Glomerular visceral epithelial cell (primary cell): ENCODE measurements around the gene TADA3.

Experiments
- DNase-seq: peaks from one replicate; pipeline ENCODE4 v3.0.0-alpha.2; 2016; ENCODE audit errors: extremely low spot score

Gene TADA3

DNA sequence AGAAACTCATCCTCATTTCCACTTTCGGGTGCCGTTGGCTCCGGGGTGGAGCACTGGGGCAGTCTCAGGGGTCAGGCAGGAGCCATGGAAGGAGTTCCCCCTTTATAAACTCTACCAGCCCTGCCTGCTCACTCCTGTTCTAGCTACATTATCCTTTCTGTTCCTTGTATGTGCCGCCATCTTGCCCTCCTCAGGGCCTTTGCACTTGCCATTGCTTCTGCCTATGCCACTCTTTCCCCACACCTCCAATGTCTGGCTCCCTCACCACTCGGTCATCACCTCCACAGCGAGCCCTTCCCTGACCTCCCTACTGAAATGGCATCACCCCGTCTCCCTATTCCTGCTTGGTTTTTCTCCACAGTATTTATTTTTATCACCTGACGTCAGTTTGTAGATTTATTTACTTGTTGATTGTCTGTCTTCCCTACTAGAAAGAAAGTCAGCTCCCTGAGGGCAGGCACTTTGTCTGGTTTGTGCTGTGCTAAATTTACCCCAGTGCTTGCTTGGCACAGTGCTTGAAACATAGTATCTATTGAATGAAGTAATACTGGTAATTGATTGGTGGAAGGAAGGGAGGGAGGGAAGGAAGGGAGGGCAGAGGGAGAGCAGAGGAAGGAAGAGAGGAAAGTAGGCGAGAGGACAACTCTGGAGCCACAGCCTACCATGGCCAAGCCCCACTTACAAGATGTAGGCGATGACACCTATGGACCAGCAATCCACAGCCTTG, 31.3 kb downstream of the TADA3 start:
- DNase-seq, result no peak

DNA sequence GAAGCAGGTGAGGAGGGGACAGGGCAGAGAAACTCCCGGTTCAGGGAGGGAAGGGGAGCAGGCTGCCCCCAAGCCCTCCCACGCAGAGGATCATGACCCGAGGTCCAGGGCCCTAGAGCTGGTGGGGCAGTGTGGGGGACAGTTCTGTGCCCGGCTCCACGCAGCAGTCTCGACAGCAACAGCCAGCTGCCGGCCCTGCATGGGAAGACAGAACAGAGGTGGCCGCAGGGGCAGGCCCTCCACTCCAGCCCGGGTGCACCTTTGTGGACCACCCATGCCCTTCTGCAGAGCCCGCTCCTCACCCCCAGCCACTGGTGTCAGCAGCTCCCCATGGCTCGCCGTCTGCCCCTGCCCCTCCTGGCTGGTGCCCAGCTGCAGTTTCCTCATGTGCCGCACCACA, 34.8 kb downstream of the TADA3 start:
- DNase-seq, result no peak

DNA sequence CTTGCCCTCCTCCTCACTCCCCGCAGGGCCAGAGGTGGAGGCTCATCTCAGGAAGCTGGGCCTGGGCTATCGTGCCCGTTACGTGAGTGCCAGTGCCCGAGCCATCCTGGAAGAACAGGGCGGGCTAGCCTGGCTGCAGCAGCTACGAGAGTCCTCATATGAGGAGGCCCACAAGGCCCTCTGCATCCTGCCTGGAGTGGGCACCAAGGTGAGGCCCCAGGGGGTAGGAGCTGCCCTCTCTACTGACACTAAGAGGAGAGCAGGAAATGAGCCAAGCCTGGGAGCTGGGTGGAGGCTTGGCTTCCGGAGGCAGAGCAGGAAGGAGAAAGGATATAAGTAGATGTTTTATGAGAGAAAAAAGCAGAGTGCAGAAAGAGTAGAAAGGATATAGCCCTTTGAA, 37.6 kb downstream of the TADA3 start:
- no peak for DNase-seq

DNA sequence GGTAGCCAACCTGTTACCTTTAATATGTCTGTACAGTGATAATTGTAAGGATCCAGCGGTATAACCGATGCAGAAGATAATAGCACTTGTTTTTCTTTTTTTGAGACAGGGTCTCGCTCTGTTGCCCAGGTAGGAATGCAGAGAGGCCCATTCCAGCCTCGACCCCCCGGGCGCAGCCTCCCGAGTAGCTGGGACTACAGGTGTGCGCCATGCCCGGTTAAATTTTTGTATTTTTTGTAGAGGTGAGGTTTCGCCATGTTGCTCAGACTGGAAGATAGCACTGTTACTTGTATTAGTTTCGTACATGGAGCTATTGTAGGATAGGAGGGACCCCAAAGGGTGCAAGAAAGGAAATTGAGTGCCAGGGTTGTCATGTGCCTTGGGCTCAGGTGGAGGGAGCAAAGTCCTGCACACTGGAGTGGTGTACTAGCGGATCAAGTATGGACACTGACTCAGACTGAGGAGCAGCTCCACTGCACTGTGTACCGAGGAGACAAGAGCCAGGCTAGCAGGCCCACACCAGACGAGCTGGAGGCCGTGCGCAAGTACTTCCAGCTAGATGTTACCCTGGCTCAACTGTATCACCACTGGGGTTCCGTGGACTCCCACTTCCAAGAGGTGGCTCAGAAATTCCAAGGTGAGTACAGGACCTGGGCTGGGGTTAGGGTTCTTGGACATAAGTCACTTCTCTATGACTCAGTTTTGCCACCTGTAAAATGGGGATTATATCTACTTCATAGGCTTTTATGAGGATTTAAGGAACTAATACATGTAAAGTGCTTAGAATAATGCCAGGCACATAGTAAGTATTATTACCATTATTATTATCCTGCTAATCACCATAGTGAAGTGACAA, 41.5 kb downstream of the TADA3 start:
- peak; percentile 31 for DNase-seq

DNA sequence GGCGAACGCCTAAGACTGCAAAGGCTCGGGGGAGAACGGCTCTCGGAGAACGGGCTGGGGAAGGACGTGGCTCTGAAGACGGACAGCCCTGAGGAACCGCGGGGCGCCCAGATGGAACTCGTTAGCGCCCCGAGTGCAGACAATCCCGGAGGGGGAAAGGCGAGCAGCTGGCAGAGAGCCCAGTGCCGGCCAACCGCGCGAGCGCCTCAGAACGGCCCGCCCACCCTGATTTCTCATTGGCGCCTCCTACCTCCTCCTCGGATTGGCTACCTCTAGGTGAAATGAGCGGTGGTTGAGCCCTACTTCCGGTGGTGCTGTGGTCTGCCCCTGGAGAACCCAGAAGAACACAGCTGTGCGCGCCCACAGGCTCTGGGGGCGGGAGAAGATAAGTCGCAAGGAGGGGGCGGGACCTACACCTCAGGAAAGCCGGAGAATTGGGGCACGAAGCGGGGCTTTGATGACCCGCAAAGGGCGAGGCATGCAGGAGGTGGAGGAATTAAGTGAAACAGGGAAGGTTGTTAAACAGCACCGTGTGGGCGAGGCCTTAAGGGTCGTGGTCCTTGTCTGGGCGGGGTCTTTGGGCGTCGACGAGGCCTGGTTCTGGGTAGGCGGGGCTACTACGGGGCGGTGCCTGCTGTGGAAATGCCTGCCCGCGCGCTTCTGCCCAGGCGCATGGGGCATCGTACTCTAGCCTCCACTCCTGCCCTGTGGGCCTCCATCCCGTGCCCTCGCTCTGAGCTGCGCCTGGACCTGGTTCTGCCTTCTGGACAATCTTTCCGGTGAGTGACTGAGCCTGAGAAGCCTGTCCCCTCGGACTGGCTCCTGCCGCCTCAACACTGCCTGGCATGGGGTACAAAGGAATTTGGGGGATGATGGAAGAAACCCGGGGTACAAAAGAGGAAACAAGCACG, 42.4 kb downstream of the TADA3 start, which contains the start of gene OGG1:
Gene OGG1, plus strand, starts transcription at position 308 of the 911 bp plus-strand sequence. Its CDS starts 335 bp downstream, at position 643.
- DNase-seq, result peak; percentile 98

DNA sequence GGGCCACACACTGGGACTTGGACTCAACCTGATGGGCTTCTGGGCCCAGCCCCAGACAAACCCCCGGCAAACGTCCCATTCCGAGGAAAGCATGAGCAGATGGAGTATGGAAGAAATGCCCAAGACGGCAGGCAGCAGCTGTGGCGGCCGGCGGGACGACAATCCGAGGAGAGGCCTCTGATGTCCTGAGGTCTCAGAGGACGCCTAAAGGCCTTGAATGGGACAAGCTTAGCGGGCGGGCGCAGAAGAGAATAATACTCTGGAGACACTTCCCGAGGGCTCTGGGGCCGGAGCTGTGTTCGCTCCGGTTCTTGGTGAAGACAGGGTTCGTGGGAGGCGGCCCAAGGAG, 43.0 kb downstream of the TADA3 start:
- no peak for DNase-seq

DNA sequence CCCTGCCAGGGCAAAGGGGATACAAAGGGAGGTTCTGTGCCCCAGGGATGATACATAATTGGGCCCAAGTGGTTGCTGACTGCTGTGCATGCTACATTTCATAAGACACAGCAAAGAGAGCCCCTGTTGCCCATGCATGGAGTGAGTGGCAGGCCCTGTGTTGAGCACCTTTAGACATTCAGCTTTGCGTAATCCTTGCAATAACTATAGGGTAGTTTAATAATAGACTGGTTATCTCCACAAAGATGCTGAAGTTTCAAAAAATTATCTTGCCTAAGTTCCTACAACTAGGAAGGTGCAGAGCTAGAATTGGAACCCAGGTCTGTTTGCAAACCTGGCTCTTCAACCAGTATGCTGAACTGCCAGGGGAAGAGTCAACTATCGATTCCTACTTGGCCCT, 44.2 kb downstream of the TADA3 start:
- DNase-seq, result no peak

DNA sequence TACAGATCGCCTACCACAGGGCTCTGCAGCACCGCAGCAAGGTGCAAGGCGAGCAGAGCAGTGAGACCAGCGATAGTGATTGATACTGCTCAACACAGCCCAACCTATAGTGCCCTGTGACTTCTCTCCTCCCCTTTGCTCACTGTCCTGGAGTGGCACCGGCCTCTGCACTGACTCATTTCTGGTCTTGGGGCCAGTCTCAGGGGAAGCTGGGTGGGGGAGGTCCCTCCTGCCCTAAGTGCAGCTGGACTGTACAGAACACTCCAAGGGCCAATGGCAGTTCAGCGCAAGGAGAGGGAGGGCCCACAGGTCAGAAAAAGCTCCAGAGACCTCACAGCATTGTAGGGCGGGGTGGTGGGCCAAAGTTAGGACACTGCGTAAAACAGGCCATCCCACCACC, 45.0 kb downstream of the TADA3 start:
- DNase-seq, result peak; percentile 68

DNA sequence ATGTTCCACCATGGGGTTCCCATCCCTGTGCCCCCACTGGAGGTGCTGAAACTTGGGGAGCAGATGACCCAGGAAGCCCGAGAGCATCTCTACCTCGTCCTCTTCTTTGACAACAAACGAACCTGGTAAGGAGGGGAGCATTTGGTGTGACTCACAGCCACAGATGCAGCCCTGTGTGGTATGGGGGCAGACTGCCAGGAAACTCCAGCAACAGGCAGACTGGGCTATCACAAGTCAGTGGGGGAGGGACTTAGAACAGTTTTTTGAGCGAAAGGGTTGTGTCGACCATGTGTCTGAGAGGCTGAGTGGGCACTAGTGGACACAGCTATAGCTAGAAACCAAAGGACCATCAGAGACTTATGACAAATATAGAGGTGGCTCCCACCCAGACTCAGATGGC, 45.9 kb downstream of the TADA3 start:
- DNase-seq, result peak; percentile 84

DNA sequence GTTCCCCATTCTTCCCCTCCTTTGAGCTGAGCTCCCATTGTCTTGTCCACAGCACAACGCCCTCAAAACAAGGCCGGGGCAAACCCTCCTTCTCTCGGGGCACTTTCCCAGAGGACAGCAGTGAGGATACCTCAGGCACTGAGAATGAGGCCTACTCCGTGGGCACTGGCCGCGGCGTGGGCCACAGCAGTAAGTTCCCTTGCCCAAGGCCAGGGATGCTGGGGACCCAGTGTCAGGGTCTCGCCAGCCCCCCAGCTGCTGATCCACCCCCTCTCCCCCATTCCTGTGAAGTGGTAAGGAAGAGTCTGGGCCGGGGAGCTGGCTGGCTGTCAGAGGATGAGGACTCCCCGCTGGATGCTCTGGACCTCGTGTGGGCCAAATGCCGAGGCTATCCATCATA, 46.8 kb downstream of the TADA3 start:
- DNase-seq, result no peak

DNA sequence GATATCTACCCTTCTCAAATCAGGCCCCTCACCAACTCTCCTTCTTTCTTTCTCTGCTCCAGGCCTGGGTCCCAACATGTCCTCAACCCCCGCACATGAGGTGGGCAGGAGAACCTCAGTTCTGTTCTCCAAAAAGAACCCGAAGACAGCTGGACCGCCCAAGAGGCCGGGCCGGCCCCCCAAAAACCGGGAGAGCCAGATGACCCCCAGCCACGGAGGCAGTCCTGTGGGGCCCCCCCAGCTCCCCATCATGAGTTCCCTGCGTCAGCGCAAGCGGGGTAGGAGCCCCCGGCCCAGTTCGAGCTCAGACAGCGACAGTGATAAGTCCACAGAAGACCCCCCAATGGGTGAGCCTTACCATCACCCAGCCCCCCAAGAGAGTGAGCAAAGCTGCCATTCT, 48.1 kb downstream of the TADA3 start:
- no peak for DNase-seq

DNA sequence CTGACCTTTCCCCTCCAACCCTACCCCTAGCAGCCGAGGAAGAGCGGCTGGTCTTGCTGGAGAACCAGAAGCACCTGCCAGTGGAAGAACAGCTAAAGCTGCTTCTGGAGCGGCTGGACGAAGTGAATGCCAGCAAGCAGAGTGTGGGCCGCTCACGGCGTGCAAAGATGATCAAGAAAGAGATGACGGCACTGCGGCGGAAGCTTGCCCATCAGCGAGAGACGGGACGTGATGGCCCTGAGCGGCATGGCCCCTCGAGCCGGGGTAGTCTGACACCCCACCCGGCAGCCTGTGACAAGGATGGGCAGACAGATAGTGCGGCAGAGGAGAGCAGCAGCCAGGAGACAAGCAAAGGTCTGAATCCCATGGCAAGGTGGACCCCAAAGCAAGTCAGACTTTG, 48.7 kb downstream of the TADA3 start:
- DNase-seq, result no peak

DNA sequence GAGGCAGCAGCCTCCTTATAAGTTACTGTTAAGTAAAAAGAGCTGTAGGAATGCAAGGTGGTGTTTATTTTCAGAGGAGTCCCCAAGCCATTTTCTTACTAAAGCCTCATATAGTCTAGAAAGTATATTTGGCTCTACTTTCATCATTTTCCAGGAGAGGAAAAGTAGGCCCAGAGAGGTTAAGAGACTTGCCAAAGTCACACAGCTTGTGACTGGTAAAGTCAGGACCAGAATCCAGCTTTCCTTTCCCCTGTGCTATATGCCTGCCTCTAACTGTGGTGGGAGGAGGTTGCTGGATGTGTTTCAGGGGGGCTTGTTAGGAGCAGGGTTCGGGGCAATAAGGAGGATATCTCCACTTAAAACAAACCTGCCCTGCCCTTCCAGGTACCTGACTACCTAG, 49.7 kb downstream of the TADA3 start:
- DNase-seq, result no peak

DNA sequence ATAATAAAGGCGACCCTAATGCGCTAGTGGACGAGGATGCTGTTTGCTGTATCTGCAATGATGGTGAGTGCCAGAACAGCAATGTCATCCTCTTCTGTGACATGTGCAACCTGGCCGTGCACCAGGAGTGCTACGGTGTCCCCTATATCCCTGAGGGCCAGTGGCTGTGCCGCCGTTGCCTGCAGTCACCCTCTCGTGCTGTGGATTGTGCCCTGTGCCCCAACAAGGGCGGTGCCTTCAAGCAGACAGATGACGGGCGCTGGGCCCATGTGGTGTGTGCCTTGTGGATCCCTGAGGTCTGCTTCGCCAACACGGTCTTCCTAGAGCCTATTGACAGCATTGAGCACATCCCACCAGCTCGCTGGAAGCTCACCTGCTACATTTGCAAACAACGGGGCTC, 53.1 kb downstream of the TADA3 start:
- no peak for DNase-seq

DNA sequence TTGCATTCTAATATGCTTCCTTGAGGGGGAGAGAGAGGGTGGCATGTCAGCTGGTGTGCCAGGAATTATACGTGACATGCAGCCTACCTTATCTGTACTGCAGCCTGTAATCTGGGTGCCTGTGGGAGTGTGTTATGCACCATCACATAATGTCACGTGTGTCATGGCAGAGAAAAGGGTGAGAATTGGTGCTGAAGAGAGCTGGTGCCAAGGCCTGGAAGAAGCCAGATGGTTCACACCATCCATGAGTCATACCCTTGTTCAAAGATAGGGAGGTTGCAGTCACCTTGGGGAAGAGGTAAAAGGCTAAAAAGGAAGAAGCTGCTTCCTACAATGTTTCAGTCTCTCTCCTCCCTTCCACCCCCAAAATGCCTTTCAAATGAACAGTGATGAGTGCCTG, 55.4 kb downstream of the TADA3 start:
- DNase-seq, result no peak

DNA sequence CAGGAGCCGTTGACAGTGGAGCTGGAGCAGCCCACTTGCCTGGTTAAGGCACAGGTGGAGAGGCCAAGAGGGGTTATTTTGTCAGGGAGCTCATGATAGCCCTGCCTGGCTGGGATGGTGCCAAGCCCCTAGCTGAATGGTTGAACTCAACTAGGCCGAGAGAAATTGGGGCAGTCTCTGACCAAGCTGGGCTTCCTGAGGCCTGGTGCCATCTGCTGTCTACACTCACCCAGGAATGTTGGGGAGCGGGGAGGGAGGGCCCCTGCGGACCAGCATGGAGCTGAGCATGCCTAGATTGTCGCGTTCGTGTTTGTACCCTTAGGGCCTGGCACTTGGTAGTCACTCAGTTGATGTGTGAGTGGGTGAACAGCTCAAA, 59.5 kb downstream of the TADA3 start:
- no peak for DNase-seq

DNA sequence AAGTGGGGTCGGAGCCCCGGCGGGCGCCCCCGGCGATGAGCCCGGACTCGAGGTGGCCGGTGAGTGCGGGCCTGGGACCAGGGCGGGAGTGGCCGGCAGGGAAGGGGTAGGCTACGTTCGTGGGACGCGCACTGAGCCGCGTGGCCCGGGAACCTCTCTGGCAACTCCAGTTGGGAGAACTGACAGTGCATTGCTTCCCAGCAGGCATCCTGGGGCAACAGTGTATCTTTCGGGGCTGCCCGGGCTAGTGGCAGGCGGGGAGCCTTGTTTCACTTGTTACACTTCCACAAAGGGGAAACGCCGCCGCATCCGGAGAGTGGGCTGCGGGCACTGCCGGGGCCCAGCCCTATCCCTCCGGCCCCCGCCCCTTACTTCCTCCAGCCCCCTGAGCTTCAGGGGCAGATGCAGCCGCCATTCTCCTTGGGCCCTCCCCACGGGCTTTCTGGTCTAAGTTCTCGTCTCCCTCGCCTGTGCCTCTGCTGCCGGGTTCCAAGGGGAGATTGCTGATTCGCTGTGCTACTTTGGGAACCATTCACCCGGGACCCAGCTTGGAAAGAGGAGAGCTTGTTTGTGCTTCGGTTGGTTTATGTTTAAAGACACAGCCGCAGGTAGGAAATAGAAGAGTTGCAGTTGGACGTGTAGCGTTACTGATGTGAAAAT, 60.1 kb downstream of the TADA3 start:
- no peak for DNase-seq

DNA sequence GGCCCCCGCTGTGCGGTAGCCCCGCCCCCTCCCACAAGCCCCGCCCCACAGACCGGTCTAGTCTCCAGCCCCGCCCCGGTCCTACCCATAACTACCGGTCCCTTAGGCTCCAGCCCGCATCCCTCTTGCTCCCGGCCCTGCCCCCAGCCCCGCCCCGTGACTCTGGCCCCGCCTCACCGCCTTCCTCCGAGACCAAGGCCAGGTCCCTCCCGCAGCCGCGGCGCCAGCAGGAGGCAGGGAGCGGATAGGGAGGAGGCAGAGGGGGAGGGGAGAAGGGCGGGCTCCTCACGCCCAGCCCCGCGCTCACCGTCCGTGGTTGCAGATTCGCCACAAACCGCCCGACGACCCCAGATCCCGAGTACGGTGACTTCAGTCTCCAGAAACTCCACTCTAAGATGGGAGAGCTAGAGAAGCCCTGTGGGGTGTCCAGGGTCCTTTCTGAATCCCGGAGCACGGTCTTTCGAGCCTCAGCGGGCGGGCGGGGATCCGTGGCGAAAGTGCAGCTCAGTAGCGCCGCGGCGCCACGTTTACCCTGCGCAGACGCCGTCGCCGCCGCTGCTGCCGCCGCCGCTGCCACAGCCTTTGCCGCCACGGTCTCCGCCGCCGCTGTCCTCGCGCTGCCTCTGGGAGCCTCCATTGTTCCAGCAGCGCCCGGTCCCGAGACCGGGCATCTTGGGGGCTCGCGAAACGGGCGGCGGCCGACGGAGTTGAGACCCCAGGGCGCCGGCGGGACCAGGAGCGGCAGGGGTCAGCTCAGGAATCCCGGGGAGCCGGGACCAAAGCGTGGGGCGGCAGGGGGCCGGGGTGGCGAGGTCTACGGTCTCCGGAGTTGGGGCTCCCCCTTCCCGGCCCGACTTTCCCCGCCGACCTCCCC, 60.8 kb downstream of the TADA3 start, which contains the start of gene BRPF1:
Gene BRPF1, plus strand, starts transcription at position 530 of the 874 bp plus-strand sequence. CDS start 2,406 bp downstream, outside the sequence.
- peak; percentile 100 for DNase-seq

DNA sequence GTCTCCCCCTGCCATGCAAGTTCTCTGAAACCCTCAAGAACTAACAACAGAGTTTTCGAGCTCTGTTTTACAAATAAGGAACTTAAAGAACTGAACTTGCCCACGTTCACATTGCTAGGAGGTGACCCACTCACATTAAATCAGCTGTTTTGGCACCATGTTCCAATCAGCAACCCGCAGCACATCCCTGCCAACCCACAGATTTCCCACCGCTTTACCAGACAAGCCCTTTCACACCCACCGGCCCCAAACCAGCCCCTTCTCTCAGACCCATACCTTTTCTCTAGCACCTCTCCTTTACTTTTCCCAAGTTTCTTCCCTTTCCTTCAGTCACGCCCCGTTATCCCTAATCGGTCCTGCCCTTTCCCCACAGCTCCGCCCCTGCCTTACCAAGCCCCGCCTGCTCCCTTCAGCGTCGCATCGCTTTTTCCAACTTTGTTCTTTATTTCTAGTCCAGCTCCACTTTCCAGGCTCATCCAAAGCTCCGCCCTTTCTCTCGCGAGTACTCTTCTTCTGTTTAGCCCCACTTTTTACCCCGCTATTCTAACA, 61.5 kb downstream of the TADA3 start:
- DNase-seq, result no peak
